Measurements from ENCODE around the gene ZNF530.

The ZNF530 gene

DNA sequence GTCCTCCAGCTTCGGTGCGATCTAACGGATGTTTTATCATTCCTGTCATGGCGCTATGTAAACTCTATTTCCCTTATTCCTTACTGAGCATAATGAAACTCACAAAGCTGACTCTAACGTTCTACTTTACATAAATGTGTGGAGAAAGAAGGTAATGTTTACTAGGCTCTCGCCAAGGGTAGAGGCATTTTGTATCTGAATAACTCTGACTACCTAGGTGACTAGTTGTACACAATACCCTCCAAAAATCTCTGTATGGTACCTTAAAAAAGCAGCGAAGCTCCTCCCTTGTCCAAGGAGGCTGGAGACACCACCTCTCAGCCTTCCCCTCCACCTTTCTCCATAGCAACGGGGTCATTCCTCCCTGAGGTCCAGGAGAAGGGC is 316 bp upstream of the ZNF530 start:
- peaks cover 5% of the 10 kb centered on the region for H3K4me1 ChIP-seq
- H3K4me2 ChIP-seq (ENCODE audit: low read length), result peak overlapping the region; percentile 86
- H3K9ac ChIP-seq, result no peak overlapping the region
- peaks cover 5% of the 10 kb centered on the region for H3K79me2 ChIP-seq
- peak overlapping the region; percentile 79 for H3K4me3 ChIP-seq (ENCODE audit: low read depth, low read length)
- no peaks in the 10 kb centered on the region for H3K36me3 ChIP-seq (ENCODE audit: control insufficient read depth, insufficient read depth, low read length)
- TF ChIP-seq, protein P1, sequence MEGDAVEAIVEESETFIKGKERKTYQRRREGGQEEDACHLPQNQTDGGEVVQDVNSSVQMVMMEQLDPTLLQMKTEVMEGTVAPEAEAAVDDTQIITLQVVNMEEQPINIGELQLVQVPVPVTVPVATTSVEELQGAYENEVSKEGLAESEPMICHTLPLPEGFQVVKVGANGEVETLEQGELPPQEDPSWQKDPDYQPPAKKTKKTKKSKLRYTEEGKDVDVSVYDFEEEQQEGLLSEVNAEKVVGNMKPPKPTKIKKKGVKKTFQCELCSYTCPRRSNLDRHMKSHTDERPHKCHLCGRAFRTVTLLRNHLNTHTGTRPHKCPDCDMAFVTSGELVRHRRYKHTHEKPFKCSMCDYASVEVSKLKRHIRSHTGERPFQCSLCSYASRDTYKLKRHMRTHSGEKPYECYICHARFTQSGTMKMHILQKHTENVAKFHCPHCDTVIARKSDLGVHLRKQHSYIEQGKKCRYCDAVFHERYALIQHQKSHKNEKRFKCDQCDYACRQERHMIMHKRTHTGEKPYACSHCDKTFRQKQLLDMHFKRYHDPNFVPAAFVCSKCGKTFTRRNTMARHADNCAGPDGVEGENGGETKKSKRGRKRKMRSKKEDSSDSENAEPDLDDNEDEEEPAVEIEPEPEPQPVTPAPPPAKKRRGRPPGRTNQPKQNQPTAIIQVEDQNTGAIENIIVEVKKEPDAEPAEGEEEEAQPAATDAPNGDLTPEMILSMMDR (IDR thresholded peaks at IDR 0.05), result no peak
- H3K27me3 ChIP-seq (ENCODE audit: control insufficient read depth, insufficient read depth, low read length), result no peaks in the 10 kb centered on the region
- peak overlapping the region; percentile 78 for H3K27ac ChIP-seq
- no peaks in the 10 kb centered on the region for H3K9me3 ChIP-seq (ENCODE audit: control insufficient read depth, low read length)
- H2AFZ ChIP-seq, result peak overlapping the region; percentile 95

DNA sequence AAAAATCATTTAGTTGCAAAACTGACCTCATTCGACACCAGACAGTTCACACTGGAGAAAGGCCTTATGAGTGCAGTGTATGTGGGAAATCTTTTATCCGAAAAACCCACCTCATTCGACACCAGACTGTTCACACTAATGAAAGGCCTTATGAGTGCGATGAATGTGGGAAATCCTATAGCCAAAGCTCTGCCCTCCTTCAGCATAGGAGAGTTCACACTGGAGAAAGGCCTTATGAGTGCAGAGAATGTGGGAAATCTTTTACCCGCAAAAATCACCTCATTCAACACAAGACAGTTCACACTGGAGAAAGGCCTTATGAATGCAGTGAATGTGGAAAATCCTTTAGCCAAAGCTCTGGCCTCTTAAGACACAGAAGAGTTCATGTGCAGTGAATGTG is 7.2 kb downstream of the ZNF530 start:
- H3K9me3 ChIP-seq (ENCODE audit: control insufficient read depth, low read length), result no peaks in the 10 kb centered on the region
- no peaks in the 10 kb centered on the region for H3K79me2 ChIP-seq
- no peak overlapping the region for H2AFZ ChIP-seq
- no peaks in the 10 kb centered on the region for H3K36me3 ChIP-seq (ENCODE audit: control insufficient read depth, insufficient read depth, low read length)
- H3K4me2 ChIP-seq (ENCODE audit: low read length), result no peak overlapping the region
- H3K4me1 ChIP-seq, result no peaks in the 10 kb centered on the region
- no peak overlapping the region for H3K27ac ChIP-seq
- no peak overlapping the region for H3K9ac ChIP-seq
- no peak overlapping the region for H3K4me3 ChIP-seq (ENCODE audit: low read depth, low read length)
- H3K27me3 ChIP-seq (ENCODE audit: control insufficient read depth, insufficient read depth, low read length), result no peaks in the 10 kb centered on the region
- TF ChIP-seq, protein P1 (IDR thresholded peaks at IDR 0.05), result no peak

DNA sequence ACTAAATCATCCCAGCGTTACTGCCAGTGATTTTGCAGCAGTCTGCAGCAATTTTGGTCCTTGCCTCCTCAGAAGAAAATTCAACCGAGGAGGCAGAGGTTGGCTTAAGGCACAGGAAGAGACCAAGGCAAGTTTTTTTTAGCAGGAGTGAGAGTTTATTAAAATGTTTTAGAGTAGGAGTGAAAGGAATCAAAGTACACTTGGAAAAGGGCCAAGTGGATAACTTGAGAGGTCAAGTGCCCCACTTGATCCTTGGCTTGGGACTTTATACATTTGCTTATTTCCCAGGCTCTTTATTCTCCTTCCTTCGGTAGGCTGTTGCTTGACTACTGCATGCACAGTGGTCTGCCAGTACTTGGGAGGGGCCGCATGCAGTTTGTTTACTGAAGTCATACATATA is 11.4 kb downstream of the ZNF530 start:
- H3K36me3 ChIP-seq (ENCODE audit: control insufficient read depth, insufficient read depth, low read length), result no peaks in the 10 kb centered on the region
- H3K9ac ChIP-seq, result no peak overlapping the region
- peaks cover 25% of the 10 kb centered on the region for H3K79me2 ChIP-seq
- H2AFZ ChIP-seq, result no peak overlapping the region
- no peak overlapping the region for H3K4me2 ChIP-seq (ENCODE audit: low read length)
- H3K4me1 ChIP-seq, result no peaks in the 10 kb centered on the region
- no peak overlapping the region for H3K4me3 ChIP-seq (ENCODE audit: low read depth, low read length)
- peaks cover 6% of the 10 kb centered on the region for H3K9me3 ChIP-seq (ENCODE audit: control insufficient read depth, low read length)
- no peak overlapping the region for H3K27ac ChIP-seq
- H3K27me3 ChIP-seq (ENCODE audit: control insufficient read depth, insufficient read depth, low read length), result no peaks in the 10 kb centered on the region
- TF ChIP-seq, protein P1 (IDR thresholded peaks at IDR 0.05), result no peak

DNA sequence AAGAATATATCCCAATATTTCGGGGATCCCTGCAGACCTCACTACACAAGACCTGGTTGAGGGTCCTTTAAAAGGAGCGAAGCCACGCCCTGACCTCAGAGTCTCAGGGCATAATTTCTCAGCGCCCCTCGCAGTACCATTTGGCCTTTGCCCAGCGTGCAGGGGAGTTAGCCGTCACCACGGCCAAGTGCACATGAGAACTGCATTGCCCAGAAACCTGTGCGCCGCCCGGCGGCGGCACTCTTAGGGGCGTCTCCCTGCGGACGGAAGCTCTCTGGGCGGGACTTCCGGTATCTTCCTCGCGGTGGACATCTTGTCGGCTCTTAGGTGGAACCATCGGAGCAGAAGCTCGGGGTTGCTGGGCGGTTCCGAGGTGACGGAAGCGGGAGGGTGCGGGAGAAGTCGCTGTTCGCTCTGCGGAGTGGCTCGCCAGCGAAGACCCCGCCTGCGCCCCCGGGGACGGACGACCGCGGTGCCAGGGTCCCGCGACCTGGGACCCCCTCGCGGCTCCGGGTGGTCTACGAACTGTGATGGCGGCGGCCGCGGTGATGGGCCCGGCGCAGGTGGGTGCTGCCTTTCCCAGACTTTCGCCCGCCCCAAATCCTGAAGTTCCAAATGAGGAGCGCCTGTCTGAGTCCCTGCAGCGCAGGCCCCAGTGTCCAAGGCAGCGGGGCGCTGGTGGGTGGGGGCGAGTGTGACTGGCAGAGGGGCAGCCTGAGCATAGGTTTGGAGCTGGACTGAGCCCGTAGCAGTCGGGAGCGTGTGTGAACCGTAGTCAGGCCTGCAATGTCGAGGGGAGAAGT is 14.5 kb downstream of the ZNF530 start, which contains the start of gene ZNF134:
Gene ZNF134 (plus strand): TSS at position 302 of the 803 bp plus-strand sequence. CDS start 5,227 bp downstream, outside the sequence.
- H3K79me2 ChIP-seq, result peaks cover 39% of the 10 kb centered on the region
- H3K4me2 ChIP-seq (ENCODE audit: low read length), result peak within 1 kb of the TSS; percentile 86
- H3K4me3 ChIP-seq (ENCODE audit: low read depth, low read length), result peak within 1 kb of the TSS; percentile 89
- peak within 1 kb of the TSS; percentile 98 for H2AFZ ChIP-seq
- H3K27me3 ChIP-seq (ENCODE audit: control insufficient read depth, insufficient read depth, low read length), result no peaks in the 10 kb centered on the region
- H3K9me3 ChIP-seq (ENCODE audit: control insufficient read depth, low read length), result peaks cover 6% of the 10 kb centered on the region
- TF ChIP-seq, protein P1 (IDR thresholded peaks at IDR 0.05), result peak; percentile 72
- peak within 1 kb of the TSS; percentile 79 for H3K27ac ChIP-seq
- peak within 1 kb of the TSS; percentile 75 for H3K9ac ChIP-seq
- H3K4me1 ChIP-seq, result no peaks in the 10 kb centered on the region
- H3K36me3 ChIP-seq (ENCODE audit: control insufficient read depth, insufficient read depth, low read length), result no peaks in the 10 kb centered on the region
